D341Med (cell line): Measurements from ENCODE around the gene SLC7A11.

Source experiments
- DNase-seq: peaks from one replicate; pipeline ENCODE4 v3.0.0; 2012; ENCODE audit warnings: low spot score

SLC7A11 gene

DNA sequence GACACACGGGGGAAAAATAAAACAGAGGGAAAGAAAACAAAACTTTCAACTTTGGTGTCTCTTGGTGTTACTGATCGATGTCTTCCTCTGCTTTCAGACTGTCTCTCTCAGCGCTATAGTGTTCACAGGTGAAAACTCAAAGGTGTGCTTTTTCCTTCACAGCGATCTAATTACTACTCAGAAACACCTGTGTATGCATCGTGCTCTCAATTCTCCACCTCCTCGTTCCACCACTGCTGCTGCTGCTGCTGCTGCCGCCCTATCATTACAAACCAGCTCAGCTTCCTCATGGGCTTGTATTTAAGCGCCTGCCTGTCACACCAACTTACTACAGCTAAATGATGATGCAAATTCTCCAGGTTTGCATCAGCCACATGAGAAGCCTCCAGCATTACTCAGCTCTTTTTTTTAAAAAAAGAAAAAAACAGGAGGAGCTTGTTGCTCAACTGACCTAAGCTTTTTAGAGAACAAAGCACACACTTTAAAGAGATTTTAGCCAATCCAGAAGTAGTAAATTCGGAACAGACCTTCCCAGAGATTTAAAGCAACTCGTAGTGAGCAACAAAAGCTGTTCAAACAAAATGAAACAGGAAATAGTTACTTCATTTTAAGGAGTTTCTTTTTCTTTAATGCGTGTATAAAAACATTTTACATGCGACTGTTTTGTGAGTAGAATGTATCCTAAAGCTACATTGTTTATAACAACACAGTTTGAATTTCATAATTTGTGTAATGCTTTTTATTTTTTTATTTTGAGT is at the start of gene SLC7A11:
Gene SLC7A11, minus strand, starts transcription at position 274 of the 758 bp plus-strand sequence. CDS start 280 bp downstream, outside the sequence.
- peak; percentile 53 for DNase-seq

DNA sequence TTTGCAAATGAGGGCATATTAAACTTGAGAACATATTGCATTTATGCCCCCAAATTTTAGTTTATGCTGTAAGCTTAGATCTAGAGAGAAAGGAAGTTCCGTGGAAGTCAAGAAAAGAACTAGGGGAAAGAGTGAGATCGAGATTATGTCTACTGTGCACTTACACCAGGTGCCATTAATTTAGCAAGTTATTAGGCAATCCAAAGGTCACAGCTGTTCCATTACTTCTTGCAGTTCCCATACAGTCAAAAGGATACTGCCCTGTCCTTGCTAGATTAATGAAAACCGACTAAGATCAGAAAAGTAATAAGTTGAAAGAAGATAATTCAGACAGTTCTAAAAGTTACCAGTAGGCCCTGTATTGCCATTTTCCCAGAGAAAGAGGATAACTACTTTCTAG is 49.3 kb upstream of the SLC7A11 start:
- no peak for DNase-seq

DNA sequence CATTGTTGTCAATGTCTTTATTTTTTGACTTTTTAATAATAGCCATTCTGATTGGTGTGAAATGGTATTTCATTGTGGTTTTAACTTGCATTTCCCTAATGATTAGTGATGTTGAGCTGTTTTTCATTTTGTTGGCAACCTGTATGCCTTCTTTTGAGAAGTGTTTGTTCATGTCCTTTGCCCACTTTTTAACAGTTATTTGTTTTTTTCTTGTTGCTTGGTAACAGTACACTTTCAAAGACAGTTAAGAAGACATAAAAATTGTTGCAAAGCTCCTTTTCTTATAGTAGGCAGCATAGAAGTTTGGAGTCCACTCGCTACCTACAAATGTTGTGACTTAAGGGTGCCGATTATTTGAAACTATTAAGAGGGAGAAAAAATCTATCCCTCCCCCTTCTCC is 48.7 kb upstream of the SLC7A11 start:
- DNase-seq = no peak

DNA sequence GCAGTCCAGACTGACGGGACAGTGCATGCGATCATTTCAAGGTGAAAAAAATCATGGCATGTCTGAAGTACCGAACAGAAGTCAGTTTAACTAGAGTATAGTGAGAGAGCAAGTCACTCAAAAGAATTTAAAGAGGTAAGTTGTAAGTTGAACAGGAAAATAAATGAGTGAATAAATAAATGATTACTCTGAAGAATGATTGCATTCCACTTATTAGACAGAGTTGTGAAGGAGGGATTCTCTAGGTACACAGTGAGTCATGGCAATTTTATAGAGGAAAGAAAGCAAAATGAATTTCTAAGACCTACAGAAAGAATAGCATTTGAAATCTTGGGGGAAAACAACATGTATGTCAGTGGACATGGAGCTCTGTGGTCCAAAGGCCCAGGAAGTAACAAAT is 37.1 kb upstream of the SLC7A11 start:
- DNase-seq = no peak

DNA sequence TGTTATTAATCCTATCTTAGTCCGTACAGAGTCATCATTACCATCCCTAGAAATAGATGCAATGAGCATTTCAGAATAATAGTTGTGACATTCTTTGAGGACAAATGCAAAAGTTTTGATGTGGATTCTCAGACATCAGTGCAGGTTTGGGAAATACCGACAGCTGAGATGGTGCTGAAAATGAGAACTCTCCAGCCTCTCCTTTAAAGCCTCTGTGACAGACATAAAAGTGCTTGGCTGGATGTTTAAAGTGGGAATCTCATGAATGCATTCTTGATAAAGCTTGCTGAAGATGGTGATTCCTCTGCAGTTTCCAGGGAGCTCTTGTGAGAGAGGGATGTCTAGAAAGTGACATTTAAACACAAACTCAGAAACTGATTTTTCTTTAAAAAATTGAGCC is 35.0 kb upstream of the SLC7A11 start:
- no peak for DNase-seq

DNA sequence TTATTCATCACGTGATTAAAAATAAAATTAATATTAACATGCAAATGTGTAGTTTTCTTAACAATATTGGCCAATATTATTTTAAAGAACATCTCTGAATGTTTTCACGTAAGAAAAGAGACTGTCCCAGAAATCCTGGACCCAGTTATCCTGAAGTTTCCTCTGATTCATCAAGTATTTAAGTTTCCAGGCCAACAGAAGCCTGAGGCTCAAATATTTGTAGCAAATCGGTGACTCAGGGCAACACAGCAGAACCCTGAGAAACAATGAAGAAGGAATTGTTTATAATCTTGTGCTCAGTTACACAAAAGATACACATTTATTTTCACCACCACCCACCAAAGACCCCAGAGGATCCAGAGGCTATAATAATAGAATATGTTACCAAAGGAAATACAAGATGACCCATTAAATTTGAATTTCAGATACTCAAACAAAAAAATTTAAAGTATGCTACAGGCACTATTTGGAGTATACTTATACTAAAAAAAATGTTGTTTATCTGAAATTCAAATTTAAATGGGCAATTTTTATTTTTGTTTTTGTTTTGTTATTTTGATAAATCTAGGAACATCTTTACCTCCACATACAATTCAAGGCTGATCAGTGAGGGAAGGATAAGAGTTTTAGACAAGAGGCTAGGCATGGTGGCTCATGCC is 33.9 kb upstream of the SLC7A11 start:
- DNase-seq = no peak

DNA sequence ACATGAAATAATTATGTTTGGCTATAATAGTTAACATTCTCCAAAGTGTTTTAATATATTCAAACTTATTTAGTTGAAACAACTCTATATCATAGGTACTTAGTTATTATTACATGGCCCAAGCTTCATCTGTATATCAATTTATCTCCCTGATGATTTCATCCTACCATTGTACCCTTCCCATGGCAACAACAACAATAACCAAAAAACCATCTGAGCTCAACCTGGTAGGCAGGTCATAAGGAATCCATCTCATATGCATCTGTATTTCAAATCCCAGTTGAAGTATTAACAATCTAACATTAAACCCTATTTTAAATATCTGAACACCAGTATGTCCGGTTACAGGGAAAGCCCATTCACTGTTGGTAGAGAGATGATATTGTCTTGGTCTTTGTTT is 33.1 kb upstream of the SLC7A11 start:
- no peak for DNase-seq

DNA sequence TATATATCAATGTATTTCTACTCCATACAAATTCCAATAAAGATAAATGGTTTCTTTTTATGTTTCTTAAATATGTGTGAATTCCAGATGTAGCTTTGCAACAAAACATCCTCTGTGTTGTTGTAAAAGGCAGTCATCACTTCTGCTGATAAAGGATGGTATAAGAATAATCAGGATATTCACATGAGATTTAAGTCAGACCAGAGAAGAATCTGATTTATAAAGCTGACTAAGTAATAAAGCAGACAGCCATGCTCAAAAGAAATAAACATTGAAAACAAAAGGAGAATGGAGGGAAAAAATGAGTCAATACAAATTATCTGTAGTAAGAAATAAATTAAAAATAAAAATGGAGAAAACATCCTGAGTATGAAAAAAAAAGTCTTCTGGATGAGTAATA is 27.0 kb upstream of the SLC7A11 start:
- DNase-seq = no peak

DNA sequence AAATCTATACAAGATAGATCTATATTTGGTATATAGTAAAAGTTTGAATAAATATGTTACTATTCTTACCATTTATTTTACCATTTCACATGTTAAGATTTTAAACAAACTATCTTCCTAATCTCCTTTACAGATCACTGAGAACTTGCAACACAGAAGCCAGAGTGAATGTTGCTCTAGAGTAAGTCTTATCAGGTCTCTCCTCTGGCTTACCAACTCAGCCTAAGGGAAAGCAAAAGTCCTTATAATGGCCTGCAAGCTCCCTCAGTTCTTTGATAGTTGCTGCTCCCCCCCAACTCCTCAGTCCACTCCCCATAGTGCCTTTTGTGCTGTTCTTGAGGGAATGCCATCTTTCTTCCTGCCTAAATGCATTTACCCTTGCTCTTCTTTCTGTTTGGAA is 25.7 kb upstream of the SLC7A11 start:
- DNase-seq = no peak

DNA sequence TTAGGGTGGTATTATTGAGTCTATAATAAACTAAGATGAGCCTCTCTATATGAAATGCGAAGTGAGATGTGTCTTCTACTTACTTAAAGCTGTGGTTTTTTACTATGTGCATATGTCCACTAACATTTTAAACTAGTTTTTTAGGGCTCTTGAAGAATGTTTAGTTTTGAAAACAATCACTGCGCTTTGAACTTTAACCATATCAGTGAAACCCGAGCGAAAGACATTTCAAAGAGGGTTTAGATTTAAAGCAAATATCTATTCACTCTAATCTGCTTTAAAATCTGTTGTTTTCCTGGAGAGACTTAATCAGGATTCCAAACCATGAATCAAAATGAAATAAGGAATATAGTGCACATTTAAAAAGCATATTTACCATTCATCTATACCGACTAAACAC is 24.8 kb upstream of the SLC7A11 start:
- DNase-seq = no peak

DNA sequence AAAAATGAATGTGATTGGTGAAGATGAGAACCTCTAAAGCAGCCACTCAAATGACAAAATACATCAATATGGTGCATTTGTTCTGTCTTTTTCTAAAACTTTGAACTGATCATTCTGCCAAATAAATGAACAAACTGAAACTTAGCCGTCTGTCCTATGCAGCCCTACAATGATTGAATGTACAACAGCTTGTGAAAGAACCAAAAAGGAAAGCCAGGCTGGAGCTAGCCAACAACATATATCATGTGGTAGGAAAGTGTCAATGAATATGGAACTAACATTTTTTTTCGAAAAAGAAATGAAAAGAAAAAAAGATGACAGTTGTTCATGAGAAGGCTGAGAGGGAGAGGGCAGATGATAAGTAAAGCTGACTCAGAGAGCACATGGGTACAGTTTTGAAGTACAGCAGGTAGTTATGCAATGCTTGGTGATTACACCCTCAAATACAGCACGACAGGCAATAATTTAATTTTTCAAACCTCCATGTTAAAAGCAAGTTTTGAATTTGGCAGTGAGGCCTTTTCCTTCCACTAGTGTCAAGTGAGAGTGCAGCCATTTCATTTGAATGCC is 21.2 kb upstream of the SLC7A11 start:
- no peak for DNase-seq

DNA sequence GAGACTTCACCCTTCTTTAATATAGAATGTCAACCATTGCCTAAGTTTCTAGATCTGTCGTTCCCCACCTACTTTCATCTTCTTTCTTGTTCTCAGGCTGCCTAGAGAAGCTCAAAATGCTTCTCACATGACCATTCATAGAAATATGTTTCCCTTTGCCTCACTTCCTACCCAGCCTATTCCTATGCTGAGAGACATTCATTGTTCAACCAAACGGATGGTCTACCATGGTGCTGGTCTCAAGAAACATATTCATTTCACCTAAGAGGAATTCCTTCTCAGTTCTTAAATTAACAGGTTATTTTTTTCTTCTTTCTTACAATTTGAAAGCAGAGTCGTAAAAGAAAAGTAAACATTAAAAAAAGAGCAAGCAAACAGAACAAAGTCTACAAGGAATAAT is 20.3 kb upstream of the SLC7A11 start:
- DNase-seq = no peak

DNA sequence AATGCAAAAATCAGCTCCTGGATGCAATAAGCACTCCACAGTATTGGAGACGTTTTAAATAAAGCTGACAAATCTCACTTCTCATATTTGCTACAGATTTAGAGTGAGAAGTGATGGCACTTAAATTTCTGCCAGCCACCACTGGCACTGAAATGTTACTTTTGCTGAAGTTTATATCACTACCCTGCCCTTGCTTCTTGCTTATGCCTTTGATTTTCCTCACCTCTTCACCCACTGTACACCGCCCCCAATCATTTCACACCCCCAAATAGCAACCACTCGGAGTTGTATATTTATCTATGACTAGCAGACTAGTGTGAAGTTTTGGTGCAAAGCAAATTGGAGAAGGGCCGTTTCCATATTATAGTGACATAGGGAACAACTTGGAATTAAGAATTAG is 19.9 kb upstream of the SLC7A11 start:
- no peak for DNase-seq

DNA sequence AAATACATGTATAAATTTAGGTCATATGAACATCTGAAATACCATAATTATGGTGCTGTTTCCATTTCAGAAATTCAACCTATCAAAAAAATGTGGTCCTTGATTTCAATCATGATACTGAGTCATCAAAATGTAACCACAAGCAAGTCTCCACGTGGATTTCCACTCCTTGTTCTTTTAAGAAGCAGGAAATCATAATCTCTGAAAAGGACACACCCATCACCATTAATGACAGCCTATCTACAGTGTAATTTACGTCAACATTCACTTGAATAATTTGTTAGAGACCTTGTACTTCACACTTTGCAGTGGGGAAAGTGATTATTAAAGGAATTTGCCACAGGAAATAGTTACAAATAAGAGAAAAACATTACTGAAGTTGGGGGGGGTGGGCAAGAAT is 17.7 kb upstream of the SLC7A11 start:
- DNase-seq = no peak

DNA sequence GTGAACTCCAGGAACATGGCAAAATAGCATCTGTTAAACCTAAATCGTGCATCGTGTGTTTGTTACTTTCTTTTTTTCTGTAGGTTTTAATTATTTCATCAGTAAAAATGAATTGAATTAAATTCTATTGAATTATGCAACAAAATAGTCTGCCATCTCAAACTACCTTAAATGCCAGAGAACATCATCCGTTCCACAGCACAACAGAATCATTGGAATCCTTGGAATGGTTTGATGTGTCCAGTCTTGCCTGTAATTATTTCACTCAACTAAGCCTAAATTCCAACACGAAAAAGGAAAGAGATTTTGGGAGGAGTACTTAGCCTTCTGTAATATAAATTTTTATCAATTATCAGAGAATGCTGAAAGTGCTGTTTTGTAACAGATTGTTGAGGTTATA is 17.1 kb upstream of the SLC7A11 start:
- DNase-seq = no peak

DNA sequence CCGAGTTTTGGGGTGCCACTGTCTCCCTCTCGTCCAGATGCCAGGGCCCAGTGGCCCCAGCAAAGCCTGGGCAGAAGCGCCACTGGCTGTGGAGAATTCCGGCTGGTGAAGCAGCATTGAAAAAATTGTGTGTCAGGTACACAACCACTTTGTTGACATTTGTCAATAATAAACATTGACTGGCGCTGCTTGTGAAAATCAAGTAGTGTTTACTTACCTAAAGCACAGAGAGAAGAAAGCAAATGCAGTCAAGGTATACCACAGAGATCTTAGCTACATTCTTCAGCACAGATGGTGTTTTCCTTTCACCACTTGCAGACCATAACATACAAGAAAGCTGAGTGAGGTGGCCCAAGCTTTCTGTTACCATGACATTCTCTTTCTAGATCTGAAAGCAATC is 14.5 kb upstream of the SLC7A11 start:
- no peak for DNase-seq

DNA sequence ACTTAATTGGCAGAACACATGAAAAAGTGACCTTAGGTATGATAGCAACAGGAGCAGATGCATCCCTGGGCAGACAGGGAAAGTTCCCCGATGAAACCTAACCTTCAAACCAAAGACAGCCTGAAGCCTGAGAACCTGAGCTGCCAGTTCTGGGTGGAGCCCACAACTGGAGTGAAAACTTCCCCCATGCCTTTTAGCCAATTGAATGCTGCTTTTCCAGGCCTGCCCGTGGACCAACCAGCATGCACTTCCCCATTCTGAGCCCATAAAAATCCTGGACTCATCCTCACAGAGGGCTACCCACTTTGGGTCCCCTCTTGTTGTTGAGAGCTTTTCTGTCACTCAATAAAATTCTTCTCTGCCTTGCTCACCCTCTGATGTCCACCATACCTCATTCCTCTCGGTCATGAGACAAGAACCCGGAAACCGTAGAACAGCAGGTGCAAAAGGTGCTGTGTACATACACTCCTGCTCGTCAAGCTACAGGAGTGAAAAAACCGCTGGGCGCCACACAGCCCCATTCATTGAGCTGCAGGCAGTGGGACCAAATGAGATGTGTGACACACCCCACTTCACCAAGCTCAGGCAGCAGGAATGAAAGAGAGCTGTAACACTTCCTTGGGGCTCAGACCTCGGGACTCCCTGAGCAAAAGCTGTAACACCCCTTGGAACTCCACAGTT is 13.9 kb upstream of the SLC7A11 start:
- DNase-seq = no peak

DNA sequence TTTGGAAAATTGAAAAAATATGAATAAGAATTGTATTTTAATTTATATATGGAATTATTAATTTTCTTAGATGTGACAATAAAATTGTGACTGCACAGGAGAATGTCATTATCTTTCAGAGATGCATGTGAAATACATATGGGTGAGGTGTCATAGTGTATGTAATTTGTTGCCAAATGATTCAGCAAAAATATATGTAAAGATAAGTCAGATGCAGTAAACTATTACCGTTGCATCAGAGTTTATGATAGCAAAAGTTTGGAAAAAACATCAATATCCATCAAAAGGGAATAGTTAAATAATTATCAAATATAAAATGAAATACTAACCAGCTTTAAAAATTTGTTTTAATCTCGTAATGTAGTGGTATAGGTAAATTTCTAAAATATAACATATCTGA is 10.4 kb upstream of the SLC7A11 start:
- DNase-seq = no peak

DNA sequence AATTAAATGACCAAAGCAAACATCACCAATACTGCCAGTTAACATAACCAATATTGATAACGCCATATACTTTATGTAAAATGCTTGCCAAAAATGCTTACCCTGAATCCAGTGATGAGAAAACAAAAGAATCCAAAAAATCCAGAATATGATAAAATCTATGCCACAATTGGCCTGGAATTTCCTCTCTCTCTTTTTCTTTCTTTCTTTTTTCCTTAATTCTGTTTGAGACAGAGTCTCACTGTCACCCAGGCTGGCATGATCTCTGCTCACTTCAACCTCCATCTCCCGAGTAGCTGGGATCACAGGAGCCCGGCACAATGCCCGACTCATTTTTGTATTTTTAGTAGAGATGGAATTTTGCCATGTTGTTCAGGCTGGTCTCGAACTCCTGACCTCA is 9.8 kb upstream of the SLC7A11 start:
- DNase-seq = no peak

DNA sequence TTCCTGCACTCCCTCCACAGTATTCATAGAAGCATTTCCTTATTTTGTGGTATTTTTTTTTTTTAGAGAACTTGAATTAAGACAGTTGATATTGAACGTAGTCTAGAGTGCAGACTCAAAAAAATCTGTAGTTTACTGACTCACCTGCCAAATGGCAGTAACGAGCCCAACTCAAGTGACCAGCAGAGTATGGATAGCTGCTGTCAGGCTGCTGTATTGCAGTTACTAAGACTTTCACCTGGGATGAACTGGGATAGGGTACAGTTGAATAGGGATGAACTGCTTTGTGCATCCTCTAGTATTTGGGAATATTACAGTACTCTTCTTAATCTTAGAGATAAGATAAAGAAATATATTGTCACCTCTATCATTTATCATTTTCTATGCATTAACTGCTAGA is 7.0 kb upstream of the SLC7A11 start:
- no peak for DNase-seq

DNA sequence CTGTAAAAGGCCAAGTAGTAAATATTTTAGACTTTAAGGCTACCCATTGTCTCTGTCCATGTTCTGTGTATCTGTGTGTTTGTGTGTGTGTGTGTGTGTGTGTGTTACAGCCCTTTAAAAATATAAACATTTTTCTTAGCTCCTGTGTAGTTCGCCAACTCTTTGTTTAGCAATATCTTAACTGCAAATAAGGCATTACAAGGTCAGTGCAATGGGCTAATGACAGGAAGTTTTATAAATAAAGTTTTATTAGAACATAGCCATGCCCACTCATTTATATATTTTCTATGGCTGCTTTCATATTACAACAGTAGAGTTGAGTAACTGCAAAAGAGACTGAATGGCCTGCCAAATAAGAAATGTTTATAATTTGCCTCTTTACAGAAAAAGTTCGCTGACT is 5.9 kb upstream of the SLC7A11 start:
- no peak for DNase-seq

DNA sequence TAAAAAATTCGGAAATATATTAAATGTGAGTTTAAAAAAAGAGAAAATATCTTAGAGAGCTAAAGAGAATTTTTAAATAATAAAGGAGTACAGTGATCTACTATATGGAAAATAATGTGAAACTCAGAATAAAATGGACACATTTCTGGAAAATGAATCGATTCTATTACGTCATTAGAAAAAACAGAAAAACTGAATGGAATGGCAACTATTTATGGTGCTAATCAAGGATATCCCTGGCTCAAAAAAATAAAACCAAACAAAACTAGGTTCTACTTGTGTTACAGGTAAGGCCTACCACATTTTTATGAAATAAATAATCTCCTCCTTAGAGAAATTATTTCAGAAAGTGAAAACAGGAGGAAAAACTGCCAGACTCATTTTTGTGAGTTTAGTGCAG is 5.5 kb upstream of the SLC7A11 start:
- DNase-seq = no peak

DNA sequence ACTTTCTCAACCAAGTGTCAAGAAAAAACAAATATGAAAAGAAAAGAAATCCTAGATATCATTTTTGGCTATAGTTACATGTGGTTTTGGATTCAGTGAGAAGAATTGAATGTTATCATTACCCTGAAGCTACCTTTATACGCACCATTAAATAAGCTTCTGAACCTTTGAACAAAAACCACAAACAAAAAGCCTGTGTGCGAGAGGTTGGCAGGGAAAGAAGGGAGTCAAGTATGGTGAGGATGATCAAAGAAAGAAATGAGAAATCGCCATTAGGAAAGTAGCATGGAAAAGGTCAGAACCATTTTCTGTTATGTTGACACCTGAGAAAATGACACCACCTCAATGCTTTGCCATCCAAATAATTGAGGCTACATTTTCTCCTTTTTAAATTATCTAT is 1.2 kb upstream of the SLC7A11 start:
- DNase-seq = no peak
